NCI-H2227 treated with DMSO at 0.1 percent for 48 hours (cell line): Measurements from ENCODE around the gene ZNF850.
"Not testable (repeated sequence)": the region's sequence is repeated elsewhere in the genome, so short reads cannot be mapped to it uniquely, and the experiment has no call there.

Source experiments
- DNase-seq: peaks from one replicate; lab custom pipeline; 2025; lab: John Stamatoyannopoulos, UW

ZNF850 gene

GRCh38 chr19:36772311-36773222 is at the start of gene ZNF850:
TSS of gene ZNF850 (minus strand) at chr19:36772807. CDS start at chr19:36762606, 10,201 bp downstream.
- peak; percentile 93 for DNase-seq

GRCh38 chr19:36821758-36822157 is 49.2 kb upstream of the ZNF850 start:
- DNase-seq, result no peak

GRCh38 chr19:36819130-36819630 is 46.6 kb upstream of the ZNF850 start:
- DNase-seq, result no peak

- no peak for DNase-seq
Observed at GRCh38 chr19:36807029-36807428, 34.4 kb upstream of the ZNF850 start.

- DNase-seq, result no peak
Observed at GRCh38 chr19:36805364-36805763, 32.8 kb upstream of the ZNF850 start.

- DNase-seq, result no peak
Observed at GRCh38 chr19:36797786-36798108, 25.1 kb upstream of the ZNF850 start.

GRCh38 chr19:36796714-36796992 is 24.0 kb upstream of the ZNF850 start:
- DNase-seq, result no peak

- DNase-seq, result not testable (repeated sequence)
Observed at GRCh38 chr19:36791420-36792141, 19.0 kb upstream of the ZNF850 start.

GRCh38 chr19:36775768-36776167 is 3.2 kb upstream of the ZNF850 start:
- no peak for DNase-seq

- DNase-seq, result no peak
Observed at GRCh38 chr19:36773223-36773579, 594 bp upstream of the ZNF850 start.

- no peak for DNase-seq
Observed at GRCh38 chr19:36771261-36772231, 1.1 kb downstream of the ZNF850 start.

- DNase-seq, result no peak
Observed at GRCh38 chr19:36750066-36750691, 22.4 kb downstream of the ZNF850 start.

GRCh38 chr19:36749613-36750012 is 23.0 kb downstream of the ZNF850 start:
- not testable (repeated sequence) for DNase-seq

- no peak for DNase-seq
Observed at GRCh38 chr19:36748431-36749275, 24.0 kb downstream of the ZNF850 start.

GRCh38 chr19:36747750-36748149 is 24.9 kb downstream of the ZNF850 start:
- no peak for DNase-seq

GRCh38 chr19:36745870-36746269 is 26.7 kb downstream of the ZNF850 start:
- no peak for DNase-seq

GRCh38 chr19:36736166-36736565 is 36.4 kb downstream of the ZNF850 start:
- DNase-seq, result not testable (repeated sequence)

GRCh38 chr19:36719687-36720556 is 52.7 kb downstream of the ZNF850 start:
- DNase-seq, result no peak

GRCh38 chr19:36709423-36709822 is 63.2 kb downstream of the ZNF850 start:
- no peak for DNase-seq

GRCh38 chr19:36707134-36707533 is 65.5 kb downstream of the ZNF850 start:
- no peak for DNase-seq
